Measurements from ENCODE around the gene MTHFD2L. TPM values are rescaled to one million over a fixed set of nuclear protein-coding genes. Genes with fewer than 3 reads are reported as not detected.

The MTHFD2L gene
- total and polyA plus RNA-seq, 2 donors (not counting 3 experiments of a cell fraction or from before 2014, with no cell fraction given), result 6.9 to 15.2 TPM

DNA sequence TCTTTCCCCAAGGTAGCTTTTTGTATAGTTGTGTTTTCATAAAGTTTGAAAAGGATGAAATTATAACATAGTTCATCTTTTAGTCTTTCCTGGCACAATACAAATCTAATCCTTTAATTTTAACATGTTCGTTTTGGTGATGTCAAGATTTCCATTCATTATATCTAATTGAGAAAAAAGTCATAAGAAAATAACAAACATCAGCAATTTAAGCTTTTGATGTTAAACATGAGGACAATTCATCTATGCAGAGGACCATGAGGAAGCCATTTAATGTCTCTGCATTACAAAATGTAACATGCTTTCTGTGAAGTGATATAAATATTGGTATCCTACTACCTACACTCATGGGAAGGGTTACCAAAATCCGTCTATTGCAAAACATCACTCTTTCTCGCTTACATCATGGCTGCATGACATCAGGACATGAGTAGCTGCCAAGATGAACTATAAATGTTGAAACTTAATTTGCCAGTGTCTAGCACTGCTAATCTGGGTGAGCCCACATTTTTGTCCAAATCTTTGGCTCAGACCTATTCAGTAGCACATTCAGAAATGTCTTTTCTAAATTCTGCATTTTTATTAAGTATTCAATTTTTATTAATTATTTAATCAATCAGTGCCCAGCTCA lies 159.8 kb downstream of the MTHFD2L start:
- H3K9me3 ChIP-seq (replicated peaks; ENCODE audit: control insufficient read depth, insufficient read depth, low read length), result no peaks in the 10 kb centered on the region
- H3K4me2 ChIP-seq (ENCODE audit: insufficient read depth, low read length), result no peak overlapping the region
- no peak overlapping the region for H3K4me3 ChIP-seq (replicated peaks in 1 of 3; ENCODE audit: insufficient read depth in 1 of 3, low read depth in 1 of 3, low read length in 3 of 3)
- ChIA-PET POLR2A (no interaction called here), CTCF (interaction anchor here (1.1 to 11.3 kb wide), 7 partner anchors 13 to 557 kb away, joined by 3 to 378 read pairs (median 37); no protein-coding TSS in a partner anchor)
- BruUV-seq (replicated peaks), result no TSS peak
- no peaks in the 10 kb centered on the region for H3K27me3 ChIP-seq (ENCODE audit: control insufficient read depth in 2 of 2, insufficient read depth in 2 of 2, low read length in 2 of 2)
- no peak overlapping the region for H3K9ac ChIP-seq (replicated peaks; ENCODE audit: extremely low read depth, insufficient read depth, low read length)
- H3K27ac ChIP-seq (ENCODE audit: insufficient read depth, low read depth, low read length), result no peak overlapping the region
- intact Hi-C loops (cut with micrococcal nuclease), result no loop called here
- H3K79me2 ChIP-seq (ENCODE audit: control insufficient read depth, insufficient read depth, low read length), result no peaks in the 10 kb centered on the region
- DNase-seq (ENCODE audit: low read depth, low spot score), result no peak
- TF ChIP-seq POLR2AphosphoS5 (IDR thresholded peaks at IDR 0.05; ENCODE audit: insufficient read depth, low read depth, low read length) (no peak), GATA2 (IDR thresholded peaks at IDR 0.05; ENCODE audit: insufficient read depth, insufficient read length, low read depth, low read length) (no peak), MAX (IDR thresholded peaks at IDR 0.05; ENCODE audit: insufficient read depth, insufficient read length) (no peak), EZH2 (IDR thresholded peaks at IDR 0.05; ENCODE audit: borderline replicate concordance, low read depth, low read length, severe bottlenecking) (no peak), JUN (IDR thresholded peaks at IDR 0.05; ENCODE audit: borderline replicate concordance, insufficient read depth, insufficient read length, low read depth) (no peak)
- H4K20me1 ChIP-seq (replicated peaks; ENCODE audit: control insufficient read depth, extremely low read depth, insufficient read depth, low read length), result no peaks in the 10 kb centered on the region
- H3K4me1 ChIP-seq (ENCODE audit: control insufficient read depth, extremely low read depth, insufficient read depth, low read length), result no peaks in the 10 kb centered on the region
- dilution Hi-C loops (cut with MboI; ENCODE audit: extremely low pct_ligation_motif_present, low sequenced_read_pairs), result no loop called here
- FAIRE-seq, result no peak
- H3K9me1 ChIP-seq (replicated peaks; ENCODE audit: control insufficient read depth, extremely low read depth, insufficient read depth, low read length), result no peaks in the 10 kb centered on the region
- no peaks in the 10 kb centered on the region for H3K36me3 ChIP-seq (ENCODE audit: control insufficient read depth in 2 of 2, extremely low read depth in 1 of 2, insufficient read depth in 2 of 2, low read length in 2 of 2)
- no peak overlapping the region for H2AFZ ChIP-seq (ENCODE audit: low read depth, low read length)

DNA sequence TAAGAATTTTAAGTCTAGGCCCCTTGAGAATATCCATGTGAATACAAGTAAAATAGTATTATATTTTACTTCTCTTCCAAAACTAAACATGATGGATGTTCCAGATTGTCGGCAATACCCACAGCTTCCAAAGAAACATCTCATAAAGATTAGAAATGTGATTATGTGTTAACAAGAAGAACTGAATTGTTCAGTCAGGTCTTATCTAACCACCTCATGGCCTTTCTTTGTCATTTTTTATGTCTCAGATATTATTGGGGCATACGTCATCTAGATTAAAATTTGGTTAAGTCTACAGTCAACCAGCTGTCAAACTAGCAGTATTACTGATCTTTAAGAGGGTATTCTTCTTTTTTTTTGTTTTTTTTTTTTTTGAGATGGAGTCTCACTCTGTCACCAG lies 160.4 kb downstream of the MTHFD2L start:
- Histone ChIP-seq H3K27ac (ENCODE audit: insufficient read depth, low read depth, low read length) (no peak overlapping the region), H3K4me3 (replicated peaks in 1 of 3; ENCODE audit: insufficient read depth in 1 of 3, low read depth in 1 of 3, low read length in 3 of 3) (no peak overlapping the region), H3K36me3 (ENCODE audit: control insufficient read depth in 2 of 2, extremely low read depth in 1 of 2, insufficient read depth in 2 of 2, low read length in 2 of 2) (no peaks in the 10 kb centered on the region), H3K9ac (replicated peaks; ENCODE audit: extremely low read depth, insufficient read depth, low read length) (no peak overlapping the region), H4K20me1 (replicated peaks; ENCODE audit: control insufficient read depth, extremely low read depth, insufficient read depth, low read length) (no peaks in the 10 kb centered on the region), H3K4me1 (ENCODE audit: control insufficient read depth, extremely low read depth, insufficient read depth, low read length) (no peaks in the 10 kb centered on the region), H2AFZ (ENCODE audit: low read depth, low read length) (no peak overlapping the region), H3K9me1 (replicated peaks; ENCODE audit: control insufficient read depth, extremely low read depth, insufficient read depth, low read length) (no peaks in the 10 kb centered on the region), H3K4me2 (ENCODE audit: insufficient read depth, low read length) (no peak overlapping the region), H3K27me3 (ENCODE audit: control insufficient read depth in 2 of 2, insufficient read depth in 2 of 2, low read length in 2 of 2) (no peaks in the 10 kb centered on the region), H3K9me3 (replicated peaks; ENCODE audit: control insufficient read depth, insufficient read depth, low read length) (no peaks in the 10 kb centered on the region), H3K79me2 (ENCODE audit: control insufficient read depth, insufficient read depth, low read length) (no peaks in the 10 kb centered on the region)
- CTCF ChIA-PET, result interaction anchor here (1.0 to 11.3 kb wide), 11 partner anchors 14 to 557 kb away, joined by 3 to 378 read pairs (median 5); partner anchors contain the start of gene BTC
- no TSS peak for BruUV-seq (replicated peaks)
- intact Hi-C loops (cut with micrococcal nuclease), result no loop called here
- POLR2A ChIA-PET, result no interaction called here
- dilution Hi-C loops (cut with MboI; ENCODE audit: extremely low pct_ligation_motif_present, low sequenced_read_pairs), result no loop called here
- no peak for FAIRE-seq
- DNase-seq (ENCODE audit: low read depth, low spot score), result no peak
- no peak for TF ChIP-seq MYC (IDR thresholded peaks at IDR 0.05; ENCODE audit: low read depth, low read length)
- TF ChIP-seq EZH2 (IDR thresholded peaks at IDR 0.05; ENCODE audit: borderline replicate concordance, low read depth, low read length, severe bottlenecking), result no peak
- TF ChIP-seq GATA2 (IDR thresholded peaks at IDR 0.05; ENCODE audit: insufficient read depth, insufficient read length, low read depth, low read length), result no peak
- TF ChIP-seq, protein P1, sequence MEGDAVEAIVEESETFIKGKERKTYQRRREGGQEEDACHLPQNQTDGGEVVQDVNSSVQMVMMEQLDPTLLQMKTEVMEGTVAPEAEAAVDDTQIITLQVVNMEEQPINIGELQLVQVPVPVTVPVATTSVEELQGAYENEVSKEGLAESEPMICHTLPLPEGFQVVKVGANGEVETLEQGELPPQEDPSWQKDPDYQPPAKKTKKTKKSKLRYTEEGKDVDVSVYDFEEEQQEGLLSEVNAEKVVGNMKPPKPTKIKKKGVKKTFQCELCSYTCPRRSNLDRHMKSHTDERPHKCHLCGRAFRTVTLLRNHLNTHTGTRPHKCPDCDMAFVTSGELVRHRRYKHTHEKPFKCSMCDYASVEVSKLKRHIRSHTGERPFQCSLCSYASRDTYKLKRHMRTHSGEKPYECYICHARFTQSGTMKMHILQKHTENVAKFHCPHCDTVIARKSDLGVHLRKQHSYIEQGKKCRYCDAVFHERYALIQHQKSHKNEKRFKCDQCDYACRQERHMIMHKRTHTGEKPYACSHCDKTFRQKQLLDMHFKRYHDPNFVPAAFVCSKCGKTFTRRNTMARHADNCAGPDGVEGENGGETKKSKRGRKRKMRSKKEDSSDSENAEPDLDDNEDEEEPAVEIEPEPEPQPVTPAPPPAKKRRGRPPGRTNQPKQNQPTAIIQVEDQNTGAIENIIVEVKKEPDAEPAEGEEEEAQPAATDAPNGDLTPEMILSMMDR (IDR thresholded peaks at IDR 0.05; ENCODE audit: extremely low read depth in 1 of 2, insufficient read depth in 1 of 2, low read depth in 1 of 2, low read length in 2 of 2), result no peak
- no peak for TF ChIP-seq MAX (IDR thresholded peaks at IDR 0.05; ENCODE audit: insufficient read depth, insufficient read length)
- TF ChIP-seq POLR2A (IDR thresholded peaks at IDR 0.05; ENCODE audit: low read depth, low read length), result no peak
- TF ChIP-seq POLR2AphosphoS5 (IDR thresholded peaks at IDR 0.05; ENCODE audit: insufficient read depth, low read depth, low read length), result no peak
- no peak for TF ChIP-seq FOS (IDR thresholded peaks at IDR 0.05; ENCODE audit: borderline replicate concordance, insufficient read depth, low read length)
- no peak for TF ChIP-seq JUN (IDR thresholded peaks at IDR 0.05; ENCODE audit: borderline replicate concordance, insufficient read depth, insufficient read length, low read depth)
